Activated T-cell treated with anti-CD3 and anti-CD28 coated beads for 4 hours (primary cell): ENCODE data around the gene MTX2.

Experiments used
- DNase-seq: peaks from one replicate; pipeline ENCODE4 v3.0.0-alpha.2; 2020

The MTX2 gene

GRCh38 chr2:176383836-176384442 is 114.7 kb downstream of the MTX2 start:
- no peak for DNase-seq

GRCh38 chr2:176385219-176385759 is 116.0 kb downstream of the MTX2 start:
- DNase-seq, result no peak

DNA sequence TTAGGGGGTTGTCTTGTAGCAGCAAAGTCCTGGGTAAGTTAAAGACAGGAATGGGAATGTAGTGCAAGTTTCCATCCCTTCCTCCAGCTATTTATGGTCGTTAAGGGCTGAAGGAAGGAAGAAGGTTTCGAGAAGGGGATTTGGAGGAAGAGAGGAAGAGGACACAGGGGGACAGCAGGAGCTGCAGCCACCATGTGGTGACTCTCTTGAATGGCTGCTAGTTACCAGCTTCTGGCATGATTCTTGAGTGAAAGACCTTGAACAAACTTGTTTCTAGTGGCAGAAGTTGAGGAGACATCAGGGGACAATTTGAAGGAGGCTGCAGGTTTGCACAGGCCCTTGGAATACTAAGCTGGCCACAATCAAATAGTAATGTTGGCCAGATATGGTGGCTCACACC is 116.6 kb downstream of the MTX2 start:
- no peak for DNase-seq
